ENCODE results near the gene ALDH4A1.

DNA sequence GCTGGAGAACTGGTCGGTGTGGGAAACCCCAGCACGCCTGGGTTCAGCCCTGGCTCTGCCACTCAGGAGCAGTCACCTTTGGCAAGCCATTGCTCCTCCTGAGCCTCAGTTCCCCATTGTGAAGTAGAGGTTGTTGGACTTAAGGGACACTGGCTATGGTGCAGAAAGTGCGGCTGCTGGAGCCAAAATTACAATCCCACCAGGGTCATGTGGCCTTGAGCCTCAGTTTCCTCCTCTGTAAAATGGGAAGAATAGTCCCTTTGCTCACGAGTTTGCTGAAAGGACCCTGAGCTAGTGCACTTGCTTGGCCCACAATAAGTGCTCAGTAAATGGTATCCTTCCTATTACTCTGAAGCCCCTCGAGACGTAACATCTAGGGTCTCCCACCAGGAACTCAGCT lies 28.3 kb downstream of the ALDH4A1 start:
- TF ChIP-seq, protein P1, sequence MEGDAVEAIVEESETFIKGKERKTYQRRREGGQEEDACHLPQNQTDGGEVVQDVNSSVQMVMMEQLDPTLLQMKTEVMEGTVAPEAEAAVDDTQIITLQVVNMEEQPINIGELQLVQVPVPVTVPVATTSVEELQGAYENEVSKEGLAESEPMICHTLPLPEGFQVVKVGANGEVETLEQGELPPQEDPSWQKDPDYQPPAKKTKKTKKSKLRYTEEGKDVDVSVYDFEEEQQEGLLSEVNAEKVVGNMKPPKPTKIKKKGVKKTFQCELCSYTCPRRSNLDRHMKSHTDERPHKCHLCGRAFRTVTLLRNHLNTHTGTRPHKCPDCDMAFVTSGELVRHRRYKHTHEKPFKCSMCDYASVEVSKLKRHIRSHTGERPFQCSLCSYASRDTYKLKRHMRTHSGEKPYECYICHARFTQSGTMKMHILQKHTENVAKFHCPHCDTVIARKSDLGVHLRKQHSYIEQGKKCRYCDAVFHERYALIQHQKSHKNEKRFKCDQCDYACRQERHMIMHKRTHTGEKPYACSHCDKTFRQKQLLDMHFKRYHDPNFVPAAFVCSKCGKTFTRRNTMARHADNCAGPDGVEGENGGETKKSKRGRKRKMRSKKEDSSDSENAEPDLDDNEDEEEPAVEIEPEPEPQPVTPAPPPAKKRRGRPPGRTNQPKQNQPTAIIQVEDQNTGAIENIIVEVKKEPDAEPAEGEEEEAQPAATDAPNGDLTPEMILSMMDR (IDR thresholded peaks at IDR 0.05 in 2 of 3, conservative IDR thresholded peaks at IDR 0.05 in 1 of 3; ENCODE audit: insufficient read depth in 2 of 3, low read depth in 1 of 3, low read length in 3 of 3): no peak
- TF ChIP-seq HNRNPH1 (optimal IDR thresholded peaks at IDR 0.05; ENCODE audit: low read depth, low read length) (no peak), MIER1 (IDR thresholded peaks at IDR 0.05; ENCODE audit: low read depth) (no peak), ATF1 (CRISPR knock-in tag; IDR thresholded peaks at IDR 0.05) (no peak), ATF1 (tag; IDR thresholded peaks at IDR 0.05) (no peak), HLTF (IDR thresholded peaks at IDR 0.05) (no peak), MAZ (CRISPR knock-in tag; conservative IDR thresholded peaks at IDR 0.05 in 1 of 2, IDR thresholded peaks at IDR 0.05 in 1 of 2) (no peak), FOXA1 (IDR thresholded peaks at IDR 0.05; ENCODE audit: borderline replicate concordance) (no peak), HDGF (IDR thresholded peaks at IDR 0.05) (no peak)
